WTC11 (cell line): ENCODE data around the gene KRT8. TPM values are rescaled to one million over a fixed set of nuclear protein-coding genes. Genes with fewer than 3 reads are reported as not detected.

Source experiments
- AFF4 ChIP-seq: sonication (generic); formaldehyde crosslinking; IDR thresholded peaks from 2 replicates; pipeline ENCODE4 v1.8.1; 2023; ENCODE audit warnings: mild to moderate bottlenecking, missing genetic modification reagents, borderline replicate concordance
- ATF6 ChIP-seq: sonication (generic); formaldehyde crosslinking; IDR thresholded peaks from 2 replicates; pipeline ENCODE4 v1.8.1; 2023; ENCODE audit warnings: mild to moderate bottlenecking, missing genetic modification reagents
- CBFB ChIP-seq: sonication (generic); formaldehyde crosslinking; IDR thresholded peaks from 2 replicates; pipeline ENCODE4 v1.8.1; 2022; ENCODE audit warnings: mild to moderate bottlenecking, low read depth, missing genetic modification reagents
- E2F4 ChIP-seq: sonication (generic); formaldehyde crosslinking; IDR thresholded peaks from 2 replicates; pipeline ENCODE4 v1.8.1; 2022; ENCODE audit warnings: low read depth, mild to moderate bottlenecking, moderate library complexity, missing genetic modification reagents, borderline replicate concordance
- FOXJ3 ChIP-seq: sonication (generic); formaldehyde crosslinking; IDR thresholded peaks from 2 replicates; pipeline ENCODE4 v1.9.0; 2021; ENCODE audit warnings: missing genetic modification reagents, mild to moderate bottlenecking, borderline replicate concordance
- HMGA2 ChIP-seq: fragments of 250-450 bp; sonication (Bioruptor Pico); IDR thresholded peaks from 2 replicates; pipeline ENCODE4 v1.4.0; 2021; ENCODE audit warnings: mild to moderate bottlenecking, moderate library complexity
- IRF1 ChIP-seq: sonication (generic); formaldehyde crosslinking; IDR thresholded peaks from 2 replicates; pipeline ENCODE4 v1.8.0; 2023; ENCODE audit warnings: missing genetic modification reagents
- KAT7 ChIP-seq: sonication (generic); formaldehyde crosslinking; IDR thresholded peaks from 2 replicates; pipeline ENCODE4 v1.8.1; 2023; ENCODE audit warnings: missing genetic modification reagents, mild to moderate bottlenecking, borderline replicate concordance
- MAX ChIP-seq: sonication (generic); formaldehyde crosslinking; IDR thresholded peaks from 2 replicates; pipeline ENCODE4 v1.8.0; 2022; ENCODE audit warnings: mild to moderate bottlenecking, missing genetic modification reagents
- OVOL2 ChIP-seq: fragments of 250-450 bp; sonication (Bioruptor Pico); IDR thresholded peaks from 2 replicates; pipeline ENCODE4 v1.9.0; 2021; ENCODE audit warnings: mild to moderate bottlenecking, borderline replicate concordance
- PREB ChIP-seq: sonication (generic); formaldehyde crosslinking; IDR thresholded peaks from 2 replicates; pipeline ENCODE4 v1.8.1; 2022; ENCODE audit warnings: mild to moderate bottlenecking, missing genetic modification reagents, moderate library complexity, borderline replicate concordance
- RELA ChIP-seq: sonication (generic); formaldehyde crosslinking; IDR thresholded peaks from 2 replicates; pipeline ENCODE4 v1.8.1; 2022; ENCODE audit warnings: missing genetic modification reagents, mild to moderate bottlenecking, borderline replicate concordance
- RORB ChIP-seq: fragments of 250-450 bp; sonication (Bioruptor Pico); IDR thresholded peaks from 2 replicates; pipeline ENCODE4 v1.9.0; 2021; ENCODE audit warnings: mild to moderate bottlenecking
- SMAD4 ChIP-seq: sonication (generic); formaldehyde crosslinking; IDR thresholded peaks from 2 replicates; pipeline ENCODE4 v1.8.0; 2022; ENCODE audit warnings: mild to moderate bottlenecking, missing genetic modification reagents
- SOX15 ChIP-seq: fragments of 250-450 bp; sonication (Bioruptor Pico); IDR thresholded peaks from 2 replicates; pipeline ENCODE4 v1.9.0; 2021; ENCODE audit warnings: mild to moderate bottlenecking
- SP1 ChIP-seq: sonication (generic); formaldehyde crosslinking; conservative IDR thresholded peaks from 2 replicates; pipeline ENCODE4 v1.8.1; 2022; ENCODE audit warnings: missing genetic modification reagents
- TP53 ChIP-seq: sonication (generic); formaldehyde crosslinking; IDR thresholded peaks from 2 replicates; pipeline ENCODE4 v1.8.1; 2023; ENCODE audit warnings: mild to moderate bottlenecking, missing genetic modification reagents
- USF1 ChIP-seq: sonication (generic); formaldehyde crosslinking; IDR thresholded peaks from 2 replicates; pipeline ENCODE4 v1.8.0; 2022; ENCODE audit warnings: mild to moderate bottlenecking, missing genetic modification reagents
- ZMAT4 ChIP-seq: fragments of 250-450 bp; sonication (Bioruptor Pico); IDR thresholded peaks from 2 replicates; pipeline ENCODE4 v1.9.0; 2021; ENCODE audit warnings: mild to moderate bottlenecking
- ZNF138 ChIP-seq: sonication (generic); formaldehyde crosslinking; conservative IDR thresholded peaks from 2 replicates; pipeline ENCODE4 v1.8.1; 2022; ENCODE audit warnings: mild to moderate bottlenecking, moderate library complexity, missing genetic modification reagents
- ZNF219 ChIP-seq: sonication (generic); formaldehyde crosslinking; IDR thresholded peaks from 2 replicates; pipeline ENCODE4 v1.8.0; 2023; ENCODE audit warnings: missing genetic modification reagents, mild to moderate bottlenecking, borderline replicate concordance
- ZNF232 ChIP-seq: sonication (generic); formaldehyde crosslinking; IDR thresholded peaks from 2 replicates; pipeline ENCODE4 v1.8.0; 2022; ENCODE audit warnings: mild to moderate bottlenecking, missing genetic modification reagents
- ZNF263 ChIP-seq: sonication (generic); formaldehyde crosslinking; IDR thresholded peaks from 2 replicates; pipeline ENCODE4 v1.8.1; 2022; ENCODE audit warnings: low read depth, mild to moderate bottlenecking, moderate library complexity, missing genetic modification reagents
- ZNF512 ChIP-seq: sonication (generic); formaldehyde crosslinking; IDR thresholded peaks from 2 replicates; pipeline ENCODE4 v1.8.1; 2022; ENCODE audit warnings: missing genetic modification reagents, borderline replicate concordance
- ZNF671 ChIP-seq: fragments of 250-450 bp; sonication (Bioruptor Pico); IDR thresholded peaks from 2 replicates; pipeline ENCODE4 v1.8.0; 2021; ENCODE audit warnings: mild to moderate bottlenecking
- total RNA-seq: library from RNA; stranded (reverse); gene quantifications from 3 replicates; pipeline ENCODE4 v1.2.3, GENCODE V29; 2021

Gene KRT8
- total RNA-seq, 1 experiment from 2014 or later = 477 TPM

- TF ChIP-seq AFF4 = 0 out of 2 replicates have a peak, but pooled peaks have one; percentile 29
- no peak for TF ChIP-seq ATF6
- TF ChIP-seq CBFB (CRISPR knock-in tag) = no peak; the same call in 1 of the 2 replicates
- no peak for TF ChIP-seq HMGA2 (CRISPR knock-in tag)
- 0 out of 2 replicates have a peak, but pooled peaks have one; percentile 56 for TF ChIP-seq ZNF219
- peak; percentile 37; the same call in 1 of the 2 replicates for TF ChIP-seq SP1
- TF ChIP-seq TP53 = 0 out of 2 replicates have a peak, but pooled peaks have one; percentile 50
- TF ChIP-seq ZNF512 = no peak
- no peak for TF ChIP-seq RELA
- no peak for TF ChIP-seq ZNF263 (CRISPR knock-in tag)
- no peak for TF ChIP-seq FOXJ3 (CRISPR knock-in tag)
- no peak for TF ChIP-seq SMAD4
- no peak for TF ChIP-seq RORB (CRISPR knock-in tag)
- no peak for TF ChIP-seq SOX15 (CRISPR knock-in tag)
- no peak for TF ChIP-seq KAT7 (CRISPR knock-in tag)
- TF ChIP-seq PREB = no peak
- no peak for TF ChIP-seq USF1 (CRISPR knock-in tag)
- TF ChIP-seq ZNF671 (CRISPR knock-in tag) = no peak; the same call in 1 of the 2 replicates
- TF ChIP-seq ZNF232 = no peak
- TF ChIP-seq ZMAT4 (CRISPR knock-in tag) = no peak; the same call in 1 of the 2 replicates
- TF ChIP-seq OVOL2 (CRISPR knock-in tag) = no peak
- TF ChIP-seq E2F4 (CRISPR knock-in tag) = no peak
- TF ChIP-seq MAX = 0 out of 2 replicates have a peak, but pooled peaks have one; percentile 32
- TF ChIP-seq ZNF138 (CRISPR knock-in tag) = no peak
- TF ChIP-seq IRF1 (CRISPR knock-in tag) = no peak
These were observed 40.7 kb upstream of the KRT8 start (continued) for GRCh38 chr12:52945389-52946232.
